CD4-positive, alpha-beta T cell treated with Interleukin-17A for 1 hour (primary cell): ENCODE results near the gene DMBT1.
"Not testable (repeated sequence)": the region's sequence is repeated elsewhere in the genome, so short reads cannot be mapped to it uniquely, and the experiment has no call there.

Source experiments
- DNase-seq: peaks from one replicate; pipeline ENCODE4 v3.0.0-alpha.2; 2020

Gene DMBT1

DNA sequence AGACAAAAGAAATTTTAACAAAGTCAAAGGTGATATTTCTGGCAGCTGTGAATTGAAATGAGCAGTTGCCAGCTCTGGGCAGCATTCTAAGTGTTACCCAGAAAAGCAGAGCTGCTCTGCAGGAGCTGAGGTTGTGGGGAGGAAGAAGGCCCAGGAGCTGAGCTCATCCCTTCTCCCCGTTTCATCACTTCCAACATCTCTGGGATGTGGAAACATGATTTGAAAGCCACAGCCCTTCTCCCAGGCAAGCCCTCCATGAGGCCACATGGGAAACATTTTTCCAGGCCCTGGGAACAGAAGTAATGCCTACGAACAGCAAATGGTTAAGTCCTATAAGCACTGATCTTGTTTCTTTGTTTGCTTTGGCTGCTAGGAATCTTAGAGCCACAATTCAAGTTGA lies 10.9 kb upstream of the DMBT1 start:
- DNase-seq: no peak

DNA sequence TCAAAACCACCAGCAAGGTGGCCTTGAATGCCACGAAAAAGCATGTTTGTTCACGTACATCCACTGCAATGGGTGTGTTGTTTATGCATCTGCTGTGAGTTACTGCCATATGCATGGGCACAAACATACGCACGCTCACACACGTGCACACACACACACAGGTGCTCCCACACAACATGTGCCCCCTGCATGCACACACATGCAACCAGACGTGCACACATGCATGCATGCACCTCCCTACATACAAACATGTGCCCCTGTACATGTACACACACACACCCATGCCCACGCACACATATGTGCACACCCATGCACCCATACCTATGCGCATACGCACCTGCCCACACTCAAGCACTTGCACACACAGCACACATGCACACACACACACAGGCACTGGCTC lies 10.1 kb upstream of the DMBT1 start:
- no peak for DNase-seq

DNA sequence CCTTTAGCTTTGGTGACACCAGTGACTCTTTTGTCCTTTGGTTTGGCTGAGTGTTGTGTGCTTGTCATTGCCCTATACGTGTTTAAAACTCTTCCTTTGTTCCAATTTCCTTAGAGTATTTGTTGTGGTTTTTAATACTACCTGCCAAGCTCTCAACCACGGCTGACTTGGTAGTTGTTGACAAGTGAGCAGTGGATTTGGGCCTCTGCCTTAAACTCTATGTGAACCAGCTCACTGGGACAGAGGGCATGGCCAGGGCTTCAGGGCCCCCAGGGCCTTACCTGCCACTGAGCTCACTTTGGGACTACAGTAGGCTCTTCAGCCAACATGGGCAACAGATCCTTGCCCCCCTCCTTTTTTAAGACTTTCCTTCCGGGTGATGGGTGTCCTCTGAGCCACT lies 9.6 kb upstream of the DMBT1 start:
- DNase-seq: no peak

DNA sequence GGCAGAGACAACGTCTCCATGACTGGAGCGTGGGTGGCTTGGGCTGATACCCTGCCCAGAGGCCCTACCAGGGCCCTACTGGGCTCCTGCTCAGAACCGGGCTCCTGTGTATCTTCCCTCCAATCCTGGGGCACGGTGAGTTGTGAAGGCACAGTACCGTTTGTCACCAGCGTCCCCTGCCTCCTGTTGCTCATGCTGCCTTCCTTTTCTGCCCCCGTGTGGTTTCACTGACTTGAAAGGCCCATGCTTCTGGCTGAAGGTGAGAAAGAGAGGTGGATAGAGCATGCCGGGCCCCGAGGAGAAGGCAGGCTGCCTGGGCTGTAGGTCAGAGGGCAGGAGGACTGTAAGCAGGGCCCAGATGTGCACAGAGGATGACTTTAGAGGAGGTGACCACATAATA lies 9.1 kb upstream of the DMBT1 start:
- DNase-seq: peak; percentile 55

DNA sequence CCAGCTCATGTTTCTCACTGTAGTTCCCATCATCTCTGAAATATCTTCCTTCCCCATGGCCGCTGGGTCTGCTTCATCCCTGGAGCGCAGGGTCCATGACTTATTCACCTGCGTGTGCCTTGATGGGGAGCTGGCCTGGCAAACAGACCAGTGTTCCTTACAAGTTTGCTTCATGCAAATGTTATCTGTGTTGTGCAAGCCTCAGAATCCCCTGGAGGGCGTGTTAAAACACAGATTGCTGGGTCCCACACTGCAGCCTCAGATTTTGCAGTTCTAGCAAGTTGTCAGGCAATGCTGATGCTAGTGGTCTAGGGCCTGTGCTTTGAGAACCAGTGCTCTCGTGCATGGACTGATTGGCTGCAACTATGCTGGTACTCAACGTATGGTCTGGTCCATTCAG lies 7.2 kb upstream of the DMBT1 start:
- DNase-seq: no peak

DNA sequence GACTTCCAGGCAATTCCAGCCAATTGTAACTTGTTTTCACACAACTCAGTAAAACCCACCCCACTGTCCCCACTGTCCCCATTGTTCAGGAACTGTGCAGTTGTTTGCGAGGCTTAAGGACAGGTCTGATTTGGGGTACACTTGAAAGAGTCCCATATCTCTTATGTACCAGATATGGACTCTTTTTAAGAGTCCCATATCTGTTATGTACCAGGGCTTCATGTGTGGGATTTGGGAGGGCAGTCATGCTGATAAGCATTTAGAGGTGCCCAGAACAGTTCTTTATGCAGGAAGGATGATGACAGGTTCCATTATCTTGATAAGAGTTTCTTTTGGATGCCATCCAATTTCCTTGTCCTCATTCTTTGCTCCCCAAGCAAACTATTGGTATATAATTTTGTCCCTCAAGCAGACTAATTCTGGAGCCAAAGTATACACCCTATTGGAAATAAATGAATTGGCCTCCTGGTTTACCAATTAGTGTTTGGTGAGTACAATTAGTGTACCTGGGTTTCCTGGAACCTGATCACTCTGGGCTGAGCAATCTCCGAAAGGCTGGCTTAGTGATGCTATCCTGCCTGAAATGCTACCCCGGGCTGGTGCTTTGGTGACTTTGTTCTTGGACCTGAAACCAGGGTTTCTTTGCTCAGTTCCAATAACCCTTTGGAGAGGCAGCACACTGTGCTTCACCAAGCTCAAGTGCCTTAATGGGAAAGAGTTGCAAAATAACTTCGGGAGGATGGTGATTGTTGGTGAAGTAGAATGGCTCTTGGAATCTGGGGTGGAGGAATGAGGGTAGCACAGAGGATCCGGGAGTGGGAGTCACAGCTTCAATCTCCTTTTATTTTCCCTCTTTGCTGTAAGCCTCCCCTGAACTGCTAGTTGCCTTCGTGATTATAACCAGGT lies 6.2 kb upstream of the DMBT1 start:
- no peak for DNase-seq

DNA sequence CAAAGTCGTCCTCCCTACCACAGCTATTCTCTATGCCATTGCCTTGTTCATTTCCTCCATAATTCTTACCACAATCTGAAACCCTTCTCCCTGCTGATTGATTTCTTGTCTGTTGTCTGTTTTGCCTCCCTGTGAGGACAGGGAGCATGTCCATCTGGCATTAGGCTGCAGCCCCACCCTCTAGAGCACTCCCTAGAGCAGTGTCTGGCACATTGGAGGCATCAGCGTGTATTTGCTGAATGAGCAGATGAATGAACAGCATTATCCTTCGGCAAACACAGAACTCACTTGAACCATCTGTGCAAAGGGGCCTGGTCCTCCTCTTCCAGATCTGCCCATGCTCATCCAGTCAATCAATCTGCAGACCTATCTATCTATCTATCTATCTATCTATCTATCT lies 5.1 kb upstream of the DMBT1 start:
- no peak for DNase-seq

DNA sequence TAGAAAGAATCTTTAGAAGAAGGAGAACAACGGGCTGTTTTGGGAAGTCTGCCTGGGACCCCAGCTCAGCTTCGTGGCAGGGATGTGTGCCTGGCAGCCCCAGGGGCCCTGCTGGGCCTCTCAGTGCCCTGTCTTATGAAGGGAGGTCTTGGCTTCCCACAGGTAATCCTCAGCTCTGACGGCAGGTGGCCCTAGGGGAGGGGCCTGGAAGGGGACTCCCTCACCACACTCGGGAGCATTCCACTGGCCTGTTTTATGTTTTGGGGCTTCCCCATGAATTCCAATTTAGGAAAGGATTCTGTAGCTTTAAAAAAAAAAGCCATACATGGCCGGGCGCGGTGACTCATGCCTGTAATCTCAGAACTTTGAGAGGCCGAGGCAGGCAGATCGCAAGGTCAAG lies 3.0 kb upstream of the DMBT1 start:
- no peak for DNase-seq

DNA sequence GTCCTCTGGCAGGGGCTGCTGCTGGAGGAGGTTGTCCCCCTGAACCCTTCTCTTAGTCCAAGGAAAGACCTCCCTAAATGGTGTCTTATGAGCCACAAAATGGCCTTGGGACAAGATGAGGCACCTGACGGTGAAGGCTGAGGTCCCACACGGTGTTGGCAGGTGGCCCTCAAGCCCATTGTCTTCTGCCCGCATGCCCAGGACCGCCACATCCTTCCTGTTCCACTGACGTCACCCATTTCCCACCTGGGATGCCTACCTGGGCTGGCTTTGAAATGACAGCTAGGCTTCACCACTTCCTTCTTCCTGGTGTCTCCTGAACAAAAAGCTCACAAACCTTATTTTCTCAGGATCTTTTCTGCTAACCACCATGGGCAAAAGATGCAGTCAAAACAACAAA lies 2.1 kb upstream of the DMBT1 start:
- peak; percentile 38 for DNase-seq

DNA sequence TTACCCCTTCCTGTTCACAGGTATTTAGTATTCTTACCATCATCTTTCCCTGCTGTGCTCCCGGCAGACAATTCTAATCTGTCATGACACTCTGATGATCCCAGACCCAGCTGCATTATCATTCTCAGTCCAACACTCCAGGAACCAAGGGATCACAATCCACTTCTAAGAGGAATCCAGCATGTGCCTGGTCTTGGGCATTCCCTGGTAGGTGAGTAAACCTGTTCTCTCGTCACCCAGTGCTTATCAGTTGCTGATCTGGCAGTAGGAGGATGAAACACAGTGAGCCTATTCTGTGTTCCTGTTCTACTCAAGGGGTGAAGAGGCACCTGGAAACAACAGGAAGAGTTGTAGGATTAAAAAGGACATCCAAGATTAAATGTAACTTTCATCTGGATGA lies 1.3 kb upstream of the DMBT1 start:
- no peak for DNase-seq

DNA sequence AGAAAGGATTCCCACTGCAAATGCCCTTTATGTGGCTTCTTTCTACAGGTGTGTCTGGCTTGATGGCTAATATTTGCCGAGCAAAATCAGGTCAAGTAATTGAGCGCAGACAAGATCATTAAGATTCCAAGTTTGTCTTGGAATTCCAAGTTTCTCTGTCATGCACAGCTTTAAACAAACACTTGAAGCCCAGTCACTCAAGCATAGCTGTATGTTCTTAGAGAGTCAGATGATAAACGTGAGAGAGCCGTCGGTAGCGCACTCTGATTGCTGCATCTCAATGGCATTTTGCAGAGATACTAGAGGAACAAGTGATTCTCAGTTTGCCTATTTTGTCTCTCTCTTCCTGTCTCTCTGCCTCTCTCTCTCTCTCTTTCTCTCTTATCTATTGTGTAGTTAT lies 658 bp downstream of the DMBT1 start:
- DNase-seq: no peak

DNA sequence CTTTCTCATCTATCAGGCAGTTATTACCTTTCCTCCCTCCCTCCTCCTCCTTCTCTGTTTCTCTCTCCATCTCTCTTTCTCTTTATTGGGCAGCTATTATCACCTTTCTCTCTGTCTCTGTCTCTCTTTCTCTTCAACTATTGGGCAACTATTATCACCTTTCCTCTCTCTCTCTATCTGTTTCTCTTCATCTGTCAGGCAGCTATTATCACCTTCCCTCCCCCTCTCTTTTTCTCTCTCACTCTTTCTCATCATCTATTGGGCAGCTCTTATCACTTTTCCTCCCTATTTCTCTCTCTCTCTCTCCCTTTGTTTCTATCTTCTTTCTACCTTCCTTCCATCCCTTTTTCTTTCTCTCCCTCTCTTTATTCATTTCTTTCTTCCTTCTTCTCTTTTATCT lies 1.2 kb downstream of the DMBT1 start:
- DNase-seq: no peak

DNA sequence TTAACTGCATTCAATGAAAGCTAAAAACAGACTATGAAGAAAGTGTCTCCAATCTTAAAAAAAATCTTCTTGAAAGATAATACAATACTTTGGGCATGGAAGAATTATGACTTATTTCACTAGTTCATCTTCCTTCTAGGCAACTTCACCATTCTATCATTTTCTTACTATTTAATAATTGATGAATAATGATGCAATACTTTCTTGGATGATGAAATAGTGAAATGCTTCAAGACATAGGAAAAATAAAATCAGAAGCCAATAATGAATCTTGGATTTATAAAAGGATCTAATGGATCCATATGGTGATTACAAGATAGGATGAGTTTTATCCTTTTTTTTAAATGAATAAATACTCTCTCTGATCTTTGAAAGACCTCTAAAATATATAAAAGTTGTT lies 4.4 kb downstream of the DMBT1 start:
- no peak for DNase-seq

DNA sequence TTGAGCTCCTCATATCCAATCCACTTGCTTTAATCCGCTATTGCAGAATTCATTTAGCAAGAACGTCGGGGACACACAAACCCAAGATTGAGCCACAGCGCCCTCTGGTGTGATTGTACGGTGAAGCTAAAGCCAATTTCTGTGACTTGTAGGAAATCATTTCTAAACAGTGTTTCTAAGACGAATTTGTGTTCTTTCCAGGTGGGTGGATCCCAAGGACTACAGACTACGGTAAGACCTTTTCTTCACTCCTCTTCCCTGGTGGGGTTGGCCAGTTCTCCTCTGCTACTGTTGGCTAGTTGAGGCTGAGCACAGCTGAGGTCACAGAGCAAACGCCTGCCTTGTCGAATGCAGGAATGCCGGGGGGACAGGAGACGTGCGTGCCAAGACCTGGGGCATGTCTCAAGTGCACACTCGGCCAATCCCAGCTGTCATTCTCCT lies 5.2 kb downstream of the DMBT1 start:
- DNase-seq: peak; percentile 75

DNA sequence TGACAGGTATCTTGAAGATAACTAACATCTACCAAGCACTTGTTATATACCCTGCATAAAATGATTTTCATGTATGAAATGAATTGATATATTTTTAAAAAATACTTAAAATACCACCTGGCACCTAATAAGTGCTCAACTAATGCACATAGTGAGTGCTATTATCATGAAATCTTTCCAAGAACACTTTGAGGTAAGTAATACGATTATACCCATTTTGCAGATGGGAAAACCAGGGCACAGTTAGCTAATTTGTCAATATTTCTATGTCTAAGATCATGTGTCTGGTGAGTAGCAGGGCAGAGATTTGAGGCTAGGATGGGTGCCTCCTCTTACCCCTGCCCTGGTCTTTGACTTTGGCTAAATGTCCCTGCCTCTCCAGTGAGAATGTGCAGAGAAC lies 6.1 kb downstream of the DMBT1 start:
- DNase-seq: no peak

DNA sequence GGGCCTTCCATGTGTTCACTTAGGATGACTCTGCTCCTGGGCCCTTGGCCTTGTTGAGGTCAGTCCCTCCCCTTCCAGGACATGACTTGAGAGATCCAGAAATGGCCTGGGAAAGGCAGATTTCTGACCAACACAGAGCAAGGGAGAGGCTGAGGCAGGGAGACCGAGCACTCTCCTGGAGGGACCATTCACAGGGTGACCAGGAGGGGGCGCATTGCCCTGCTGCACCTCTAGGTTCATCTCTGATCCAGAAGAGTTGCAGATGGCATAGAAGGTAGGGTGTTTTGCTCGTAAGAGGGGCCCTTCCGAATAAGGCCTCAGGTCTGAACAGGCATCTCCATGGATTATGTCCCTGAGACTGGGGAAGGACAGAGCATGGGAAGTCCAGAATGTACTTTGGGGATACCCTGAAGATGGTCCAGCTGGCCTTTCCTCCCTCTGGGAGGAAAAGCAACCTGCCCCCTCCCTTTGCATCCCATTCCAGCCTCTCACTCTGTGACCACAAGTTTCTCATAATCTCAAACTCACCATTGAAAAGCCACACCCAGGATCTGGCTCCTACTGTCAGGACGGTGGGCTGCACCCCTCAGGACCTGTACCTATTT lies 6.6 kb downstream of the DMBT1 start:
- peak; percentile 14 for DNase-seq

DNA sequence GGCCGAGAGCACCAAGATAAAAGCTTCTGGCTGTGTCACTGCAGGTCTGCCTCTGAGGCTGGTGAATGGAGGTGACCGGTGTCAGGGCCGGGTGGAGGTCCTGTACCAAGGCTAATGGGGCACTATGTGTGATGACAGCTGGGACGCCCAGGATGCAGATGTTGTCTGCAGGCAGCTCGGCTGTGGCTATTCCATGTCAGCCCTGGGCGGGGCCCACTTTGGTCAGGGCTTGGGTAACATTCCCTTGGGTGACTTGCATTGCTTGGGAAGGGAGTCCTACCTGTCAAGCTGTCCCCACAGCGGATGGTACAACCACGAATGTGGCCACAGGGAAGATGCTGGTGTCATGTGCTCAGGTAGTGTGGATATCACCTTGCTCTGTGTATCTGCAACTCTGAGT lies 8.0 kb downstream of the DMBT1 start:
- no peak for DNase-seq

DNA sequence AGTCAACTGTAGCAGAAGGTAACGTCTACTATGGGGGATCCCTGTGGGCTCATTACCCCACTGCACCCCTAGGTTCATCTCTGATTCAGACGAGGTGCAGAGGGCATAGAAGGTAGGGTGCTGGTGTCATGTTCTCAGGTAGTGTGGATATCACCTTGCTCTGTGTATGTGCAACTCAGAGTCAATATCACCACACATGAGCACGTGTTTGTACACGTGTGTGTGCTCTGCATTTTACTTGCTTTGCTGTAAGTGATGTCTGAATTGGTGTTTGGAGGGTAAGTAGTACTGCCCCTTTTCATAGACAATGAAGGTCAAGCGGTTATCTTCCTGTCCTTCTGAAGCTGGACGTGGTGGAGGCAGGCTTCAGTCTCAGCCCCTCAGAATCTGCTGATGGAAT lies 10.4 kb downstream of the DMBT1 start:
- no peak for DNase-seq

DNA sequence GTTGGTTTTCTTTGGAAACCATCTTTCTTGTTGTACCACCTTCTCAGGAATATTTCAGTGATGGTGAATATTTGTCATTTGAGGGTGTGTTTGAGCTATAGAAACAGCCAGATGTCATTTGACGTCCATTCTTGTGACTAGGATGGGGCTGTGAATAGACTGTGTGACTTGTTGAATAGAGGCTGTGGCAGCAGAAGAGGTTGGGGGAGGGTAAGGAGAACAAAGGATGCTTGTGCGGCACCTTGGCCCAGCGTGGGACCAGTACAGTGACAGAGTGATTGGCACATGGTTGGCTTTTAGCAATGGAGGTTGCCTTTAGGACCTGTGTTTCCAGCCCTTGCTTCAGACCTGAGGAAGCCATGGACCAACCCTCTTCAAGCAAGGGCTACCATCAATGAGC lies 11.3 kb downstream of the DMBT1 start:
- no peak for DNase-seq

DNA sequence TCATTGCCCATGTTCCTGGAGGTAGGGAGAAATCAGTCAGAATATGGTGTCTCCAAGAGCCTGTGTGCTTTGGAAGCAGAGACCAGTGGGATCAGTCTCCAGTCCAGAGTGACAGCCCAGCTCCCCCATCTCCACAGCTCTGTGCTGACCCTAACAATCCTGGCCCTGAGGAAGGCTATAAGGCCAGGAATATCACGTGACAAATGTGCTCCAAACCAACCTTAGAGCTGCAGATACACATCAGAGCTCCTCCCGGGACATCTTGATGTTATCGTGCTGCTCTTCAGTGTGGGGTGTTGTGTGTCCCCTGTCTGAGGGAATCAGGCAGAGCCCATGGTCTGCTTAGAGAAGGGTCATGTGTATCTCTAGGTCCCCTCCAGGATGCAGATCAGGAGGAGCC lies 15.2 kb downstream of the DMBT1 start:
- DNase-seq: no peak

DNA sequence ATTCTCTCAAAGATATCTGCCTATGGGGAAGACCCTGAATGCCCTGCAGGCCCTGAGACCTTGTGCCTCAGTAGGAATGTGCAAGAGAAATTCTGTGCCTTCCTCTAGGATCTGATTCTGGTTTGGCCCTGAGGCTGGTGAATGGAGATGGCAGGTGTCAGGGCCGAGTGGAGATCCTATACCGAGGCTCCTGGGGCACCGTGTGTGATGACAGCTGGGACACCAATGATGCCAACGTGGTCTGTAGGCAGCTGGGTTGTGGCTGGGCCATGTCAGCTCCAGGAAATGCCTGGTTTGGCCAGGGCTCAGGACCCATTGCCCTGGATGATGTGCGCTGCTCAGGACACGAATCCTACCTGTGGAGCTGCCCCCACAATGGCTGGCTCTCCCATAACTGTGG lies 15.7 kb downstream of the DMBT1 start:
- no peak for DNase-seq

DNA sequence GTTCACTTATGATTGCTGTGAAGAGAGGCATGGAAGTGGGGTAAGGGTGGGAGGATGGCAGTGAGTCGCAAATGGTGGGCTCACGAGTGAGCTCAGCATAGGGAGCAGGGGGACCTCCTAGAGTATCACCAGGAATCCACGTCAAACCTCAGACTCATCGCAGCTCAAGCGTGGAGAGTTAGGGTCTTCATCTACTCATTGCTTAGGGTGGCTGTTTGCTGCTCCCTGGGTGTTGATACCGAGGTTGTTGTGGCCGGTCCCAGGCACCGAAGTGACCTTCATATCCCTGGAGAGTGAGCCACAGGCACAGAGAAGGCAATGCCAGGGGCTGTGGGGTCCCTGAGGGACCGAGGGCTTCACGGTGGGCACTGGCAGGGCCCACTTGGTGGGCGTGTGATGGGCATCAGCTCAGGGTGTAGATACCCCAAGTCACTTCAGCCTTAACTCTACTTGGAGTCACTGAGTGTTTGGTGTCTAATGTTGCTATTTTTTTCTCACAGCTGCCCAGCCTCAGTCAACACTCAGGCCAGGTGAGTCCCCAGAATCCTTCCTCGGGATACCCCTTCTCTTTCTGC lies 16.8 kb downstream of the DMBT1 start:
- DNase-seq: no peak

DNA sequence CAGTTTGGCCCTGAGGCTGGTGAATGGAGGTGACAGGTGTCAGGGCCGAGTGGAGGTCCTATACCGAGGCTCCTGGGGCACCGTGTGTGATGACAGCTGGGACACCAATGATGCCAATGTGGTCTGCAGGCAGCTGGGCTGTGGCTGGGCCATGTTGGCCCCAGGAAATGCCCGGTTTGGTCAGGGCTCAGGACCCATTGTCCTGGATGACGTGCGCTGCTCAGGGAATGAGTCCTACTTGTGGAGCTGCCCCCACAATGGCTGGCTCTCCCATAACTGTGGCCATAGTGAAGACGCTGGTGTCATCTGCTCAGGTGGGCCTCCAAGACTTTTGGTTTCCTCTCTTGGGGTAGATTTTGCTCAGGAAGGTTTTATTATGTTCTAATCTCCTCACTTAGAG lies 25.5 kb downstream of the DMBT1 start:
- not testable (repeated sequence) for DNase-seq

DNA sequence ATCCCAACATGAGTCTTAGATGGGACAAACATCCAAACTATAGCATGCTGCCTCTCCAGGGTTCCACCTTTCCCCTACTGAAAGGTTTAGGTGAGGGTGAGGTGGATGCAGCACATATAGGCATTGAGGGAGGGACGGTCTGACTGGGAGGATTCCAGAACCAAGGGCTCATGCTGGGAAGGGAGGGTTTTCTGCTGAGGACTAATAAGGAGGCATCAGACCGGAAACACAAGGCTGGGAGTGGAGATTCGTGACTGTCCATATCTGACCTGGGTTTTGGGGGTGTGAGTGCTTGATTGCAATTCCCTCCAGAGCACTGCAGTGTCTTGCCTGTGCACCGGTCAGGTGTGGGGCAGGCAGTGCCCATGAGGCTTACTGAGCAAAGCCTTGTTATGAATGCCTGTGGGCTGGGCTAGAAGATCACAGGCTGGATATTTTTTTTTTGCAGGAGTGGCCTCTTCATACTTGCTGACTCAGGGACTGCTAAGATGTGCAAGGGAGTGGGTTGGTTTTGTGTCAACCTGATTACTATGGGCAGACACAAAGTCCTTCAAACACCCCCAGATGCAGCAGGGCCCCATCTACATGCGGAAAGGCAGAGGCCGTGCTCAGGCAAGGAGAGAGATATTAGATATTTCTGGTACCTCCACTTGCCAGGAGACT lies 26.7 kb downstream of the DMBT1 start:
- no peak for DNase-seq
